HepG2 (cell line): ENCODE results near the gene CBR4. TPM values are rescaled to one million over a fixed set of nuclear protein-coding genes. Genes with fewer than 3 reads are reported as not detected.

Source experiments
- FOXA3 ChIP-seq: IDR thresholded peaks from 2 replicates; pipeline ENCODE4 v1.6.1; 2016; ENCODE audit warnings: missing genetic modification reagents, missing compliant biosample characterization
- SIX1 ChIP-seq: sonication (generic); formaldehyde crosslinking; IDR thresholded peaks from 2 replicates; pipeline ENCODE4 v1.4.0; 2020; ENCODE audit warnings: missing genetic modification reagents, borderline replicate concordance
- STAG1 ChIP-seq: sonication (generic); formaldehyde crosslinking; IDR thresholded peaks from 2 replicates; pipeline ENCODE4 v1.4.0; 2020; ENCODE audit warnings: missing genetic modification reagents
- ZNF652 ChIP-seq: IDR thresholded peaks from 2 replicates; pipeline ENCODE4 v1.6.1; 2016; ENCODE audit warnings: low read depth, borderline replicate concordance
- polyA plus RNA-seq, 8 experiments: library from polyadenylated mRNA; depleted of rRNA in 3 of 8; stranded (reverse) in 7 of 8; unstranded in 1 of 8; fragments of >200 nt; fragmentation: Illumina TruSeq in 4 of 8; extraction: Trizol in 4 of 8; gene quantifications; 2 replicates each; pipeline versions ENCODE4 v1.2.1 to v1.2.3, GENCODE V29; 2011 to 2016; ENCODE audit warnings: low read depth in 4 of 8, missing spikeins in 1 of 8, mixed read lengths in 1 of 8; ENCODE audit not compliant: insufficient read depth in 1 of 8
- total RNA-seq, 5 experiments: library from RNA; depleted of rRNA; stranded (reverse); fragments of >200 nt; fragmentation: Illumina TruSeq; extraction: Trizol; gene quantifications; 2 replicates each; pipeline ENCODE4 v1.2.3, GENCODE V29; 2016; ENCODE audit warnings: low read depth in 1 of 5
- TF ChIP-seq, protein P1 (sequence below): sonication (generic); formaldehyde crosslinking; IDR thresholded peaks from 2 replicates; pipeline ENCODE4 v1.8.1; 2022; ENCODE audit warnings: low read depth, mild to moderate bottlenecking, missing genetic modification reagents
- TF ChIP-seq, protein P2 (sequence below): sonication (generic); formaldehyde crosslinking; conservative IDR thresholded peaks from 2 replicates; pipeline ENCODE4 v1.4.0; 2020; ENCODE audit warnings: mild to moderate bottlenecking, missing genetic modification reagents, moderate library complexity

CBR4 gene
- total and polyA plus RNA-seq, 2 of the 13 experiments (the other 11 are each of a cell fraction or from before 2014, with no cell fraction given), result 7.3 to 20.7 TPM

DNA sequence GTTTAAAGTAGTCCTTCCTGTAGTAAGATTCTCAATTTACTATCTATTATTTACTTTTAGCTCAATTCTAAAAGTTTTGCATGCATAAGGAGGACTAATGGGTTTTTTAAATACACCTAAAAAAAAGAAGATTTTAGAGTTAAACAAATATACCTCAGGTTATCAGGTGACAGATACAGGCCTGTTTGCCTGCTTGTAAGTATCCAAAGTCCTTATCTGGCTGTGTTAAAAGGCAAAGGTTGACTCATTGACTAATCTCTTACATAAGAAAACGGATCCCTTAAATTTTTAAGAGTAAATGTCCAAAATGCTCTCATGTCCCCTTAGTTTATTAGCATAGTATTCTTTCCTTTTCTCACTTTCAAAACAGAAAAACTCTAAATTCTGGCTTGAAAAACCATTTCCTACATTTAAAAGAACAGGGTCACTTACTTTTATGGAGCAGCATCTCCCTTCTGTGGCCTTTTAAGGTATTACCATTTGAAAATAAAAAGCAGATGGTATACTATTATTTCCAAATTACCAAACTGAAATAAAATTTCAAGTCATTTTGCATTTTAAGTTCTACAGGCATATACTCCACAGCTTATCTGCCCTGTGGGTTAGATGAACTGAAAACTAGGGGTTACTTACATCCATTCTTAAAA, 4.5 kb downstream of the CBR4 start (continued):
- TF ChIP-seq, protein P1, sequence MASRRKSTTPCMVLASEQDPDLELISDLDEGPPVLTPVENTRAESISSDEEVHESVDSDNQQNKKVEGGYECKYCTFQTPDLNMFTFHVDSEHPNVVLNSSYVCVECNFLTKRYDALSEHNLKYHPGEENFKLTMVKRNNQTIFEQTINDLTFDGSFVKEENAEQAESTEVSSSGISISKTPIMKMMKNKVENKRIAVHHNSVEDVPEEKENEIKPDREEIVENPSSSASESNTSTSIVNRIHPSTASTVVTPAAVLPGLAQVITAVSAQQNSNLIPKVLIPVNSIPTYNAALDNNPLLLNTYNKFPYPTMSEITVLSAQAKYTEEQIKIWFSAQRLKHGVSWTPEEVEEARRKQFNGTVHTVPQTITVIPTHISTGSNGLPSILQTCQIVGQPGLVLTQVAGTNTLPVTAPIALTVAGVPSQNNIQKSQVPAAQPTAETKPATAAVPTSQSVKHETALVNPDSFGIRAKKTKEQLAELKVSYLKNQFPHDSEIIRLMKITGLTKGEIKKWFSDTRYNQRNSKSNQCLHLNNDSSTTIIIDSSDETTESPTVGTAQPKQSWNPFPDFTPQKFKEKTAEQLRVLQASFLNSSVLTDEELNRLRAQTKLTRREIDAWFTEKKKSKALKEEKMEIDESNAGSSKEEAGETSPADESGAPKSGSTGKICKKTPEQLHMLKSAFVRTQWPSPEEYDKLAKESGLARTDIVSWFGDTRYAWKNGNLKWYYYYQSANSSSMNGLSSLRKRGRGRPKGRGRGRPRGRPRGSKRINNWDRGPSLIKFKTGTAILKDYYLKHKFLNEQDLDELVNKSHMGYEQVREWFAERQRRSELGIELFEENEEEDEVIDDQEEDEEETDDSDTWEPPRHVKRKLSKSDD (CRISPR knock-in tag), result no peak
- TF ChIP-seq FOXA3 (CRISPR knock-in tag), result peak; percentile 38; the same call in 1 of the 2 replicates
- TF ChIP-seq SIX1, result peak; percentile 70; the same call in 1 of the 2 replicates
- TF ChIP-seq STAG1, result peak; percentile 30; the same call in 1 of the 2 replicates
- peak; percentile 62; the same call in 1 of the 2 replicates for TF ChIP-seq ZNF652 (CRISPR knock-in tag)
- TF ChIP-seq, protein P2, sequence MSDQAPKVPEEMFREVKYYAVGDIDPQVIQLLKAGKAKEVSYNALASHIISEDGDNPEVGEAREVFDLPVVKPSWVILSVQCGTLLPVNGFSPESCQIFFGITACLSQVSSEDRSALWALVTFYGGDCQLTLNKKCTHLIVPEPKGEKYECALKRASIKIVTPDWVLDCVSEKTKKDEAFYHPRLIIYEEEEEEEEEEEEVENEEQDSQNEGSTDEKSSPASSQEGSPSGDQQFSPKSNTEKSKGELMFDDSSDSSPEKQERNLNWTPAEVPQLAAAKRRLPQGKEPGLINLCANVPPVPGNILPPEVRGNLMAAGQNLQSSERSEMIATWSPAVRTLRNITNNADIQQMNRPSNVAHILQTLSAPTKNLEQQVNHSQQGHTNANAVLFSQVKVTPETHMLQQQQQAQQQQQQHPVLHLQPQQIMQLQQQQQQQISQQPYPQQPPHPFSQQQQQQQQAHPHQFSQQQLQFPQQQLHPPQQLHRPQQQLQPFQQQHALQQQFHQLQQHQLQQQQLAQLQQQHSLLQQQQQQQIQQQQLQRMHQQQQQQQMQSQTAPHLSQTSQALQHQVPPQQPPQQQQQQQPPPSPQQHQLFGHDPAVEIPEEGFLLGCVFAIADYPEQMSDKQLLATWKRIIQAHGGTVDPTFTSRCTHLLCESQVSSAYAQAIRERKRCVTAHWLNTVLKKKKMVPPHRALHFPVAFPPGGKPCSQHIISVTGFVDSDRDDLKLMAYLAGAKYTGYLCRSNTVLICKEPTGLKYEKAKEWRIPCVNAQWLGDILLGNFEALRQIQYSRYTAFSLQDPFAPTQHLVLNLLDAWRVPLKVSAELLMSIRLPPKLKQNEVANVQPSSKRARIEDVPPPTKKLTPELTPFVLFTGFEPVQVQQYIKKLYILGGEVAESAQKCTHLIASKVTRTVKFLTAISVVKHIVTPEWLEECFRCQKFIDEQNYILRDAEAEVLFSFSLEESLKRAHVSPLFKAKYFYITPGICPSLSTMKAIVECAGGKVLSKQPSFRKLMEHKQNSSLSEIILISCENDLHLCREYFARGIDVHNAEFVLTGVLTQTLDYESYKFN (CRISPR knock-in tag), result peak; percentile 74
